ENCODE data around the gene MAK. TPM values are rescaled to one million over a fixed set of nuclear protein-coding genes. Genes with fewer than 3 reads are reported as not detected.

MAK gene
- total and polyA plus RNA-seq, 2 experiments from 2014 or later, result 0.35 to 1.6 TPM

GRCh38 chr6:10759884-10760329, 78.4 kb downstream of the MAK start:
- ATAC-seq (no peak), DNase-seq (ENCODE audit: low spot score) (no peak)
- H3K27me3 Mint-ChIP-seq (ENCODE audit: insufficient read depth, low read depth, poor library complexity), result no peaks in the 10 kb centered on the region
- Histone ChIP-seq H3K4me2 (no peak overlapping the region), H3F3A (replicated peaks; ENCODE audit: low read depth) (no peaks in the 10 kb centered on the region), H3K4me1 (ENCODE audit: insufficient read depth) (no peaks in the 10 kb centered on the region), H3K27ac (ENCODE audit: low read depth) (no peak overlapping the region), H3K79me2 (replicated peaks; ENCODE audit: insufficient read depth) (peaks cover 30% of the 10 kb centered on the region), H2AFZ (no peak overlapping the region), H3K27me3 (ENCODE audit: insufficient read depth) (no peaks in the 10 kb centered on the region), H3K4me3 (no peak overlapping the region), H4K20me1 (replicated peaks; ENCODE audit: insufficient read depth) (peaks cover 23% of the 10 kb centered on the region), H3K36me3 (ENCODE audit: insufficient read depth) (peaks cover 18% of the 10 kb centered on the region), H3K9me2 (ENCODE audit: insufficient read depth) (no peaks in the 10 kb centered on the region)
- H3K27ac Mint-ChIP-seq, result peak overlapping the region; percentile 85
- peaks cover 3% of the 10 kb centered on the region; the same call in 2 of the 3 replicates for H3K4me1 Mint-ChIP-seq
- no peaks in the 10 kb centered on the region; the same call in 2 of the 3 replicates for H3K9me3 Mint-ChIP-seq
- H3K4me3 Mint-ChIP-seq, result no peak overlapping the region
- TF ChIP-seq EZH2phosphoT487 (IDR thresholded peaks at IDR 0.05; ENCODE audit: unreplicated experiment) (no peak), CTCF (conservative IDR thresholded peaks at IDR 0.05; ENCODE audit: low read depth in 2 of 2) (no peak)
- peaks cover 64% of the 10 kb centered on the region for H3K36me3 Mint-ChIP-seq (ENCODE audit: low read depth)

GRCh38 chr6:10759312-10759839, 79.0 kb downstream of the MAK start:
- H3K4me3 Mint-ChIP-seq, result no peak overlapping the region
- peaks cover 3% of the 10 kb centered on the region; the same call in 2 of the 3 replicates for H3K4me1 Mint-ChIP-seq
- Histone ChIP-seq H3K79me2 (replicated peaks; ENCODE audit: insufficient read depth) (peaks cover 35% of the 10 kb centered on the region), H3K4me3 (no peak overlapping the region), H3K9me2 (ENCODE audit: insufficient read depth) (no peaks in the 10 kb centered on the region), H3K27ac (ENCODE audit: low read depth) (peak overlapping the region; percentile 68), H3F3A (replicated peaks; ENCODE audit: low read depth) (no peaks in the 10 kb centered on the region), H3K36me3 (ENCODE audit: insufficient read depth) (peaks cover 21% of the 10 kb centered on the region), H3K4me2 (no peak overlapping the region), H2AFZ (no peak overlapping the region), H4K20me1 (replicated peaks; ENCODE audit: insufficient read depth) (peaks cover 24% of the 10 kb centered on the region), H3K27me3 (ENCODE audit: insufficient read depth) (no peaks in the 10 kb centered on the region), H3K4me1 (ENCODE audit: insufficient read depth) (no peaks in the 10 kb centered on the region)
- TF ChIP-seq CREB1 (CRISPR knock-in tag; IDR thresholded peaks at IDR 0.05; ENCODE audit: low read depth) (no peak), CTCF (conservative IDR thresholded peaks at IDR 0.05; ENCODE audit: low read depth in 2 of 2) (peak; percentile 44 to 65), ZNF462 (CRISPR knock-in tag; IDR thresholded peaks at IDR 0.05) (no peak)
- peak overlapping the region; percentile 97 for H3K27ac Mint-ChIP-seq
- DNase-seq (ENCODE audit: low spot score) (peak; percentile 84), ATAC-seq (peak; percentile 71)
- peaks cover 70% of the 10 kb centered on the region for H3K36me3 Mint-ChIP-seq (ENCODE audit: low read depth)
- no peaks in the 10 kb centered on the region for H3K27me3 Mint-ChIP-seq (ENCODE audit: insufficient read depth, low read depth, poor library complexity)
- no peaks in the 10 kb centered on the region; the same call in 2 of the 3 replicates for H3K9me3 Mint-ChIP-seq
